GM12878 (cell line): ENCODE results near the gene BICRA. TPM values are rescaled to one million over a fixed set of nuclear protein-coding genes. Genes with fewer than 3 reads are reported as not detected.

Experiments used
- ATAC-seq: fragments of 200-7000 bp; cut with Tn5 transposase; 3 replicates; pipeline ENCODE4 v1.9.1; 2020; ENCODE audit warnings: mild to moderate bottlenecking, moderate library complexity
- BruUV-seq: library from RNA; stranded (reverse); fragments of 400-500 nt; replicated peaks from 2 replicates; lab custom pipeline; 2021; lab: Mats Ljungman, UMichigan
- CTCF ChIA-PET: fragments of 300-600 bp; sonication (Branson Sonifier 250); formaldehyde crosslinking; extraction: SDS; loops from one replicate; lab custom pipeline; 2021; ENCODE audit warnings: inconsistent platforms; lab: Yijun Ruan, JAX
- POLR2A ChIA-PET: fragments of 350-600 bp; formaldehyde crosslinking; extraction: SDS; loops from one replicate; lab custom pipeline; 2021; ENCODE audit warnings: inconsistent platforms; lab: Charles Lee
- RAD21 ChIA-PET: fragments of 300-600 bp; sonication (Branson Sonifier 250); formaldehyde crosslinking; loops from one replicate; lab custom pipeline; 2023; ENCODE audit warnings: antibody characterized with exemption; ENCODE audit not compliant: unreplicated experiment; lab: Charles Lee
- SMC1A ChIA-PET: fragments of 300-600 bp; sonication (Branson Sonifier 250); formaldehyde crosslinking; loops from one replicate; lab custom pipeline; 2023; ENCODE audit not compliant: unreplicated experiment, uncharacterized antibody; lab: Charles Lee
- DNase-seq: peaks from one replicate; pipeline ENCODE4 v3.0.0-alpha.2; 2011; ENCODE audit warnings: low read depth, low spot score
- FAIRE-seq: peaks from 3 replicates; lab custom pipeline; 2011; peaks lifted over from hg19 to GRCh38; lab: Jason Lieb, UNC
- H2AFZ ChIP-seq: 2 replicates; pipeline ENCODE4 v1.6.0; 2011; ENCODE audit warnings: low read depth, low read length, control low read depth; ENCODE audit not compliant: control insufficient read depth
- H3K27ac ChIP-seq: 2 replicates; pipeline ENCODE4 v1.5.1; 2011; ENCODE audit warnings: control low read depth; ENCODE audit not compliant: control insufficient read depth, insufficient read depth
- H3K27me3 ChIP-seq, 2 experiments: replicated peaks in 1 of 2; 2 replicates each; pipeline versions ENCODE4 v1.6.0 to v1.6.1; 2011; ENCODE audit warnings: low read length in 1 of 2; ENCODE audit not compliant: control insufficient read depth in 2 of 2, insufficient read depth in 2 of 2
- H3K36me3 ChIP-seq, 2 experiments: 2 replicates each; pipeline ENCODE4 v1.5.1; 2011; ENCODE audit warnings: low read length in 1 of 2; ENCODE audit not compliant: control insufficient read depth in 2 of 2, insufficient read depth in 2 of 2
- H3K4me1 ChIP-seq: 2 replicates; pipeline ENCODE4 v1.6.1; 2011; ENCODE audit warnings: mild to moderate bottlenecking, low read length, moderate library complexity, mixed read lengths; ENCODE audit not compliant: control insufficient read depth, insufficient read depth
- H3K4me2 ChIP-seq: 2 replicates; pipeline ENCODE4 v1.6.0; 2011; ENCODE audit warnings: control low read depth; ENCODE audit not compliant: control insufficient read depth, insufficient read depth
- H3K4me3 ChIP-seq: fragments of 200-600 bp; sonication (generic); 2 replicates; pipeline ENCODE4 v1.5.1; 2016
- H3K79me2 ChIP-seq: 2 replicates; pipeline ENCODE4 v1.6.0; 2011; ENCODE audit warnings: low read length; ENCODE audit not compliant: control insufficient read depth, insufficient read depth
- H3K9ac ChIP-seq: 2 replicates; pipeline ENCODE4 v1.8.0; 2011; ENCODE audit warnings: low read length, control low read depth, mixed read lengths; ENCODE audit not compliant: control insufficient read depth, insufficient read depth
- H3K9me3 ChIP-seq: replicated peaks from 3 replicates; pipeline ENCODE4 v1.5.1; 2011; ENCODE audit warnings: mild to moderate bottlenecking, low read length; ENCODE audit not compliant: control insufficient read depth, insufficient read depth
- H4K20me1 ChIP-seq: 2 replicates; pipeline ENCODE4 v1.6.0; 2011; ENCODE audit not compliant: control insufficient read depth, insufficient read depth
- BACH1 ChIP-seq: fragments of 450-650 bp; IDR thresholded peaks from 2 replicates; pipeline ENCODE4 v1.6.1; 2017; ENCODE audit warnings: mild to moderate bottlenecking, borderline replicate concordance
- CBFB ChIP-seq: IDR thresholded peaks from 2 replicates; pipeline ENCODE4 v1.6.1; 2016; ENCODE audit warnings: antibody characterized with exemption, low read depth
- ETV6 ChIP-seq, 2 experiments: fragments of 450-650 bp in 1 of 2; IDR thresholded peaks in 1 of 2; conservative IDR thresholded peaks in 1 of 2; 2 replicates each; pipeline ENCODE4 v1.6.1; 2014; ENCODE audit warnings: antibody characterized with exemption in 1 of 2, borderline replicate concordance in 1 of 2, low read depth in 1 of 2, mild to moderate bottlenecking in 1 of 2, moderate library complexity in 1 of 2
- KAT2A ChIP-seq: conservative IDR thresholded peaks from 2 replicates; pipeline ENCODE4 v1.6.1; 2011; ENCODE audit warnings: low read depth, low read length; ENCODE audit not compliant: control insufficient read depth
- NFXL1 ChIP-seq: fragments of 450-650 bp; IDR thresholded peaks from 2 replicates; pipeline ENCODE4 v1.6.1; 2017; ENCODE audit warnings: antibody characterized with exemption, mild to moderate bottlenecking, borderline replicate concordance
- POLR2AphosphoS5 ChIP-seq: IDR thresholded peaks from 2 replicates; pipeline ENCODE4 v1.6.1; 2011; ENCODE audit warnings: mild to moderate bottlenecking, low read length, inconsistent platforms
- RELA ChIP-seq: fragments of 450-650 bp; IDR thresholded peaks from 2 replicates; pipeline ENCODE4 v1.8.0; 2014; ENCODE audit warnings: borderline replicate concordance; ENCODE audit not compliant: partially characterized antibody
- REST ChIP-seq: IDR thresholded peaks from 2 replicates; pipeline ENCODE4 v1.6.1; 2012; ENCODE audit warnings: mild to moderate bottlenecking, low read depth, low read length
- RFX5 ChIP-seq: IDR thresholded peaks from 2 replicates; pipeline ENCODE4 v1.6.1; 2011; ENCODE audit warnings: low read depth, low read length, improper control_type of control experiment
- SMAD5 ChIP-seq: IDR thresholded peaks from 2 replicates; pipeline ENCODE4 v1.6.1; 2016; ENCODE audit warnings: antibody characterized with exemption, low read depth
- SMC3 ChIP-seq: IDR thresholded peaks from 2 replicates; pipeline ENCODE4 v1.6.1; 2011; ENCODE audit warnings: low read length, improper control_type of control experiment, borderline replicate concordance
- SP1 ChIP-seq: IDR thresholded peaks from one replicate; pipeline ENCODE4 v1.6.1; 2011; ENCODE audit warnings: low read depth, low read length
- STAT1 ChIP-seq: fragments of 450-650 bp; conservative IDR thresholded peaks from 2 replicates; pipeline ENCODE4 v1.6.1; 2014; ENCODE audit warnings: antibody characterized with exemption, mild to moderate bottlenecking
- SUPT20H ChIP-seq: IDR thresholded peaks from 2 replicates; pipeline ENCODE4 v1.6.1; 2011; ENCODE audit warnings: low read depth, mild to moderate bottlenecking, low read length, moderate library complexity, borderline replicate concordance; ENCODE audit not compliant: control insufficient read depth
- WGBS: methylation state at CpG from one replicate; pipeline ENCODE4 v1.1.6; 2016; ENCODE audit warnings: low lambda C conversion rate; ENCODE audit not compliant: insufficient replicate concordance, insufficient coverage; ENCODE audit errors: missing lambda C conversion rate; 5-methylcytosine and 5-hydroxymethylcytosine counted together
- in situ Hi-C: fragments of 300-500 bp; cut with MboI; formaldehyde crosslinking; loops from 9 replicates; pipeline ENCODE4 v1.14.3; 2018; ENCODE audit warnings: mixed read lengths
- intact Hi-C: fragments of 100-400 bp; cut with micrococcal nuclease; formaldehyde crosslinking; loops from one replicate; pipeline ENCODE4 v1.14.2; 2022; ENCODE audit not compliant: unreplicated experiment
- polyA plus RNA-seq, 11 experiments: library from polyadenylated mRNA; depleted of rRNA in 4 of 11; unstranded in 6 of 11; stranded (reverse) in 5 of 11; fragments of >200 nt; fragmentation: Nextera tagmentation in 4 of 11; fragmentation: Illumina TruSeq in 1 of 11; extraction: Ambion mirVana in 4 of 11; extraction: Trizol in 1 of 11; gene quantifications; 1 replicate in 1 of 11; 2 replicates in 10 of 11; pipeline versions ENCODE4 v1.2.1 to v1.2.3, GENCODE V29; 2011 to 2016; ENCODE audit warnings: inconsistent platforms in 2 of 11, missing spikeins in 2 of 11, low read depth in 1 of 11
- total RNA-seq, 4 experiments: library from RNA; depleted of rRNA in 3 of 4; stranded (reverse); fragments of >200 nt in 3 of 4; fragmentation: Illumina TruSeq in 1 of 4; extraction: Trizol in 1 of 4; gene quantifications; 2 replicates each; pipeline versions ENCODE4 v1.2.1 to v1.2.3, GENCODE V29; 2013 to 2021
- TF ChIP-seq, protein P1 (sequence below): IDR thresholded peaks from 2 replicates; pipeline ENCODE4 v1.6.1; 2011; ENCODE audit warnings: borderline replicate concordance, low read depth, mild to moderate bottlenecking, moderate library complexity, mixed read lengths, low read length; ENCODE audit not compliant: insufficient read depth; ENCODE audit errors: extremely low read length

The BICRA gene
- total and polyA plus RNA-seq, 10 of the 15 experiments (the other 5 are each of a cell fraction or from before 2014, with no cell fraction given), result 0.11 to 15.3 (median 1.3) TPM

- Histone ChIP-seq H3K4me1 (no peaks in the 10 kb centered on the region), H3K36me3 (peaks cover 3 to 7% of the 10 kb centered on the region in 2 experiments; a peak in 3 of 4 replicates), H3K9ac (no peak overlapping the region), H2AFZ (no peak overlapping the region), H4K20me1 (0 out of 2 replicates have a peak, but pooled peaks cover 3% of the 10 kb centered on the region), H3K79me2 (peaks cover 4% of the 10 kb centered on the region), H3K27ac (no peak overlapping the region), H3K27me3 (no peaks in the 10 kb centered on the region), H3K9me3 (no peaks in the 10 kb centered on the region), H3K4me3 (no peak overlapping the region), H3K4me2 (no peak overlapping the region)
- no peak for ATAC-seq
- ChIA-PET CTCF (no interaction called here), POLR2A (no interaction called here), SMC1A (no interaction called here), RAD21 (no interaction called here)
- intact Hi-C loops (no loop called here), in situ Hi-C loops (no loop called here)
- TF ChIP-seq, protein P1, sequence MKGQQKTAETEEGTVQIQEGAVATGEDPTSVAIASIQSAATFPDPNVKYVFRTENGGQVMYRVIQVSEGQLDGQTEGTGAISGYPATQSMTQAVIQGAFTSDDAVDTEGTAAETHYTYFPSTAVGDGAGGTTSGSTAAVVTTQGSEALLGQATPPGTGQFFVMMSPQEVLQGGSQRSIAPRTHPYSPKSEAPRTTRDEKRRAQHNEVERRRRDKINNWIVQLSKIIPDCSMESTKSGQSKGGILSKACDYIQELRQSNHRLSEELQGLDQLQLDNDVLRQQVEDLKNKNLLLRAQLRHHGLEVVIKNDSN, result no peak
- TF ChIP-seq NFXL1 (no peak), STAT1 (no peak)
- 100% methylated on average over 1 of the region's 1 CpG for WGBS
- BruUV-seq, result no TSS peak
- no peak for DNase-seq
- FAIRE-seq, result no peak
Measured at GRCh38 chr19:47649588-47649987, 40.7 kb downstream of the BICRA start.

DNA sequence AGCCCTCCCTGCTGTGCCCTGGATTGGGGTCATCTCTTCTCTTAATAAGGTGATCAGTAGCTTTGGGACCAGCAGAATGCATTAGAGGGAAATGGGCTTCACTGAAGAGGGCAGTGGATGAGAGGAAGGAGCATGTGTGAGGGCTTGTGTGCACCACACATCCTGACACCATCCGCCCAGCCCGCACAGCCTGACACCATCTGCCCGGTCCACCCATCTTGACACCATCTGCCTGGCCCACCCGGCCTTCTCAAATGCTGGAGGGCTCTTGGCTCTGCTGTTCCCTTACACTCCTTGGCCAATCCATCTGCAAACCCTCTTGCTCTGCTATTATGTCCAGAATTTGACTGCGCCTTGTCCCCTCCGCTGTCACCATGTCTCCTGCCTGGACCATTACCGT lies 41.8 kb downstream of the BICRA start:
- no peak overlapping the region for H3K27ac ChIP-seq
- ChIA-PET RAD21 (no interaction called here), SMC1A (no interaction called here), CTCF (no interaction called here), POLR2A (no interaction called here)
- peaks cover 3 to 7% of the 10 kb centered on the region in 2 experiments; a peak in 3 of 4 replicates for H3K36me3 ChIP-seq
- H3K9ac ChIP-seq, result no peak overlapping the region
- H3K79me2 ChIP-seq, result peaks cover 4% of the 10 kb centered on the region
- intact Hi-C loops (no loop called here), in situ Hi-C loops (no loop called here)
- no peaks in the 10 kb centered on the region for H3K9me3 ChIP-seq
- WGBS, result 100% methylated on average over 7 of the region's 7 CpGs
- H4K20me1 ChIP-seq, result 0 out of 2 replicates have a peak, but pooled peaks cover 3% of the 10 kb centered on the region
- no peak for ATAC-seq
- H2AFZ ChIP-seq, result no peak overlapping the region
- H3K27me3 ChIP-seq, result no peaks in the 10 kb centered on the region
- BruUV-seq, result no TSS peak
- H3K4me3 ChIP-seq, result no peak overlapping the region
- no peak overlapping the region for H3K4me2 ChIP-seq
- no peak for DNase-seq
- no peaks in the 10 kb centered on the region for H3K4me1 ChIP-seq
- FAIRE-seq, result no peak
- TF ChIP-seq SMAD5, result no peak
- no peak for TF ChIP-seq SMC3
- TF ChIP-seq RFX5, result no peak
- TF ChIP-seq SP1, result no peak
- TF ChIP-seq REST, result no peak
- no peak for TF ChIP-seq RELA
- no peak for TF ChIP-seq SUPT20H
- no peak for TF ChIP-seq POLR2AphosphoS5
- no peak for TF ChIP-seq CBFB
- TF ChIP-seq BACH1, result no peak
- no peak for TF ChIP-seq KAT2A
- TF ChIP-seq ETV6 (conservative IDR thresholded peaks at IDR 0.05 in 1 of 2, IDR thresholded peaks at IDR 0.05 in 1 of 2; ENCODE audit: borderline replicate concordance in 1 of 2, low read depth in 1 of 2), result no peak
